HS-5 (cell line): ENCODE measurements around the gene VN1R4.
"Not testable (repeated sequence)": the region's sequence is repeated elsewhere in the genome, so short reads cannot be mapped to it uniquely, and the experiment has no call there.

Experiments
- DNase-seq: peaks from one replicate; pipeline ENCODE4 v3.0.0-alpha.2; 2012; ENCODE audit warnings: low read depth

Gene VN1R4

DNA sequence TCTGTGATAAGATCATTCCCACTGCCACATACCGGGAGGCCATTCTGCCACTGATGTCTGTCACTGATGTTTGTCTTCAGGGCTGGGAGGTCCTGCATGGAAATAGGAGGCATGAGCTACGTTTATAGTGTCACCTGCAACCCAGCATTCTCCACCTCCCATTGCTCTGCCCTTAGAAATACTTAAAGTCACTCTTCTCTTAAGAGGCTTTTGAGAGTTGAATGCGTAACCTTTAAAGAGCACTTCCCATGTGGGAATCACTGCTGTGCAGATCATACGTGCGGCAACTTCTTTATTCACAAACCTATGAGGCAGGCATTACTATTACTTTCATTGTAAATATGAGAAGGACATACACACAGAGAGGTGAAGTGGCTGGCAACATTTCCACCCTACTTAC, at the start of gene VN1R4:
Gene VN1R4, minus strand, starts transcription at position 101 of the 400 bp plus-strand sequence. Its CDS starts 58 bp downstream, at position 43.
- not testable (repeated sequence) for DNase-seq

DNA sequence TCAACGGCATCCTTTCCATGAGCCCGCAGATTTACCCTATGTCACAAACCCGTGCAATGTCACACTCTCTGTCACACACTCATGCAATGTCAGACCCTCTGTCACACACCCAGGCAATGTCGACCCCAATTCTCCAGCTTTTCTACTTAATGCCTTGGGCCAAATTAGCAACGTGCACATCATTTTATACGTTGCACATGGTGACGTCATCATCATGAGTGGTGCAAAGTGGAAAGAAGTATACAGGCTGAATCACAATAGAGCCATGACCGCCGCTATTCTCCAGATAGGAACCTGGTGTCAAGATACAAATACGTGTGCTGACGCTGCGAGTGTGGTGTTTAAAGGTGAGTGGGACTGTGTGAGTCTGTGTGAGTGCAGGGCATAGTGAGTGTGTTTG, 44.4 kb upstream of the VN1R4 start:
- DNase-seq, result no peak

- DNase-seq, result no peak
Observed at GRCh38 chr19:53311044-53311443, 43.5 kb upstream of the VN1R4 start.

DNA sequence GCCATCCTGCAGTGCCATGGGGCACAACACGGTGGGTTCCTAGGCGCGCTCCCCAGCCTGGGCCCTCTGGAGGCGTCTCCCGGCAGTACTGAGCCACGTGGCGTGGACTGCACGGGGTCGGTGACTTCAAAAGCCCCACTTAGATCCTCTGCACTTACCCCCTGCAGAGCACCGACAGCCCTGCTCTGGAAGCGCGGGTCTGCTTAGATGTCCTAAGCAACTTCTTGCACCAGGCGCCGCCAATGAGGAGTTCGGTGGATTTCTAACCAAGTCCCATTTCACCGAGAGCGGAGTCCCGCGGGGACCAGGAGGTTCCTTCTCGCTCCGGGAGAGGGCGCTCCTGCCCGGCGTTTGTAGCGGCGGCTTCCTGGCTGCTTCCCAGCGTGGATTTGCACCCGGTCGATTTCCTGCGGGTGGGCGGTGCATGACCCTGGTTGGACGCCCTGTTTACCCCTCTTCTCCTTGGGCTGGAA, 40.9 kb upstream of the VN1R4 start:
- DNase-seq, result no peak

DNA sequence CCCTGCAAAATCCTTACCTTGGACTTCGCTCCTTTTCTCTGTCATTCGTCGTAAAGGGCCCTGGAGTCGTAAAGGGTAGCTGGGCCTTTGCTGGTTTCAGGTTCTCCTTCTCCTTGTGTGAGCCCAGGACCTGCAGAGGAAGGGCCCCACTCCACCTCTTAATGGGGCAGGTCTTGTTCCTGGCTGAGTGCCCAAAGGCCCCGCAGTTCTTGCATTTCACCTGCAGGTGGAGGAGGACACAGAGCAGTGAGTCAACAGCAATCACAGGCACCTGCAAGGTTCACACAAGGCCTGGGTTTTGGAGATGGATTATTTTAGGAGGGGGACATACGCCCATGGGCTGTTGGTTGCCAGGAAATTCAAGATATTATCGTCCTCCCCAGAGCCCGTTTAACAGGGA, 33.8 kb upstream of the VN1R4 start:
- DNase-seq, result not testable (repeated sequence)

- DNase-seq, result no peak
Observed at GRCh38 chr19:53294786-53295441, 27.4 kb upstream of the VN1R4 start.

GRCh38 chr19:53290758-53291549, 23.4 kb upstream of the VN1R4 start:
- no peak for DNase-seq

- no peak for DNase-seq
Observed at GRCh38 chr19:53285087-53285486, 17.6 kb upstream of the VN1R4 start.

DNA sequence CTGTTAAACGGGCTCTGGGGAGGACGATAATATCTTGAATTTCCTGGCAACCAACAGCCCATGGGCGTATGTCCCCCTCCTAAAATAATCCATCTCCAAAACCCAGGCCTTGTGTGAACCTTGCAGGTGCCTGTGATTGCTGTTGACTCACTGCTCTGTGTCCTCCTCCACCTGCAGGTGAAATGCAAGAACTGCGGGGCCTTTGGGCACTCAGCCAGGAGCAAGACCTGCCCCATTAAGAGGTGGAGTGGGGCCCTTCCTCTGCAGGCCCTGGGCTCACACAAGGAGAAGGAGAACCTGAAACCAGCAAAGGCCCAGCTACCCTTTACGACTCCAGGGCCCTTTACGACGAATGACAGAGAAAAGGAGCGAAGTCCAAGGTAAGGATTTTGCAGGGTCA, 14.4 kb upstream of the VN1R4 start:
- DNase-seq, result not testable (repeated sequence)

GRCh38 chr19:53275480-53275879, 8.0 kb upstream of the VN1R4 start:
- DNase-seq, result no peak

DNA sequence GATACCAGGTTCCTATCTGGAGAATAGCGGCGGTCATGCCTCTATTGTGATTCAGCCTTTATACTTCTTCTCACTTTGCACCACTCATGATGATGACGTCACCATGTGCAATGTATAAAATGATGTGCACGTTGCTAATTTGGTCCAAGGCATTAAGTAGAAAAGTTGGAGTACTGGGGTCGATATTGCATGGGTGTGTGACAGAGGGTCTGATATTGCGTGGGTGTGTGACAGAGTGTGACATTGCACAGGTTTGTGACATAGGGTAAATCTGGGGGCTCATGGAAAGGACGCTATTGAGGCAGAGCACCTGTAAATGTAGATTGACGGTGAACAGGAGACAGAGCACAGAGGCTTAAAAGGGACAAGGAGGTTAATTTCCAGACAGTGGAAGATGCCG, 4.5 kb upstream of the VN1R4 start:
- no peak for DNase-seq

- DNase-seq, result not testable (repeated sequence)
Observed at GRCh38 chr19:53269861-53270260, 2.3 kb upstream of the VN1R4 start.

DNA sequence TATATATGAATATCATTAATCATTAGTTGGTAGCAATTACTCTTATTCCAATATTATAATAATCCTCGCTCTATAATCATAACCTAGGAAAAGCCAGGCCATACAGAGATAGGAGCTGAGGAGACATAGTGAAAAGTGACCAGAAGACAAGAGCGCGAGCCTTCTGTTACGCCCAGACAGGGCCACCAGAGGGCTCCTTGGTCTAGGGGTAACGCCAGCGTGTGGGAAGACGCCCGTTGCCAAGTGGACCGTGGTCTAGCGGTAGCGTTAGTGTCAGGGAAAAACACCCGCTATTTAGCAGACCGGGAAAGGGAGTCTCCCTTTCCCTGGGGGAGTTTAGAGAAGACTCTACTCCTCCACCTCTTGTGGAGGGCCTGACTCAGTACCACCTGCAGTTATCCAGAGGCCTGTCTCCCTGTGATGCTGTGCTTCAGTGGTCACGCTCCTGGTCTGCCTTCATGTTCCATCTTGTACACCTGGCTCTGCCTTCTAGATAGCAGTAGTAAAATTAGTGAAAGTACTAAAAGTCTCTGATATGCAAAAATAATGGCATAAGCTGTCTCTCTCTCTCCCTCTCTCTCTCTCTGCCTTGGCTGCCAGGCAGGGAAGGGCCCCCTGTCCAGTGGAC, 9.7 kb downstream of the VN1R4 start, which contains the start of gene VN1R2:
Gene VN1R2, plus strand, starts transcription at position 578 of the 628 bp plus-strand sequence. CDS start 84 bp downstream, outside the sequence.
- not testable (repeated sequence) for DNase-seq

DNA sequence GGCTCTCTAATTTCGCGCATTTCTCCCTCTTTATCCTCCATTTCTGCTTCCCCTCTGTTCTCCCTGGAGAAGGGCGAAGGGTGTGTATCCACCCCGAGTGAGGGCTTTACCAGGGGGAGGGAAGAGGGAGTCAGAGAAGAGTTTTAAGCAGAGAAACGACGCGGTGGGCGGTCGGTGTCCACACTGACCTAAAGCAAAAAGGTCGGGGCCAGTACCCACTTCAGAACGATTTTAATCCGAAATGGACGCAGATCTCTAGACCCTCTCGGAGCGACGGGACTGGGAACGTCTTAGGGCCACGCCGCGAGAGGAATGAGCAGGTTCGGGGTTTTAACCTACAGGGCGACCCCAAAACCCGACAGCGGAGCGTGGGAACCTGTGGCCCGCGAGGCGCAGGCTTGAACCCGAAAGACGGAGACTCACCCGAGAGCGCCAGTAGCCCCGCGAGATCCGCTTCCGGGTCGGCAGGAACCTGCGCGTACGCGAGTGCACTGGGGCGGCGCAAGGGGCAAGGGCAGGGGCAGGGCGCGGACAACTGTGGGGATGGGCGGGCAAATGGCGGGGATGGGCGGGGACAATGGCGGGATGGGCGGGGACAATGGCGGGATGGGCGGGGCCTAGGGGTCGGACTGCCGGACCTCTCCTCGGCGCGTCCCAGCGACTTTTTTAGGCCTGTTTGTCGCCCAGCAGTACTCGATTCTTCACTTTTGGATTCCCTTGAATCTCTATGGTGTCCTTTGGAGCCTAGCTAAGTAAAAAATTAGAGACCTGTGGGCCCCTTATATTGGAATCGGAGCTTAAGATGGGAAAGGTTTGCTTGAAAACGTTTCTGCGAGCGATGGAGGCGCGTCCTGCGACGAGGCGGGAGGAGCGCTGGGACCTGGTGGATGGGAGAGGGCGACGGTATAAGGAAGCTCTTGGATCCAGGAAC, 12.8 kb downstream of the VN1R4 start, which contains the start of gene ZNF677:
Gene ZNF677, minus strand, starts transcription at position 463 of the 931 bp plus-strand sequence. CDS start 3,323 bp downstream, outside the sequence.
- DNase-seq, result no peak

DNA sequence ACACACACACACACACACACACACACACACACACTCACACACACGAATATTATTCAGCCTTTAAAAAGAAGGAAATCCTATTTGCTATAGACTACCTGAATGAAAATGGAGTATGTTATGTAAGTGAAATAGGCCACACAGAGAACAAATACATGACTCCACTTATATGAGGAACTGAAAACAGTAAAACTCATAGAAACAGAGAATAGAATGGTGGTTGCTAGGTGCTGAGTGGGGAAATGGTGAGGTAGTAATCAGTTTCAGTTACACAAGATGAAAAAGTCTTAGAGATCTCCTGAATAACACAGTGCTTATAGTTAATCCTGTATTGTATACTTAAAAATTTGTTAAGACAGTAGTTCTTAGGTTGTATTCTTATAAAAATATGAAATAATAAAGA, 21.0 kb downstream of the VN1R4 start:
- no peak for DNase-seq

DNA sequence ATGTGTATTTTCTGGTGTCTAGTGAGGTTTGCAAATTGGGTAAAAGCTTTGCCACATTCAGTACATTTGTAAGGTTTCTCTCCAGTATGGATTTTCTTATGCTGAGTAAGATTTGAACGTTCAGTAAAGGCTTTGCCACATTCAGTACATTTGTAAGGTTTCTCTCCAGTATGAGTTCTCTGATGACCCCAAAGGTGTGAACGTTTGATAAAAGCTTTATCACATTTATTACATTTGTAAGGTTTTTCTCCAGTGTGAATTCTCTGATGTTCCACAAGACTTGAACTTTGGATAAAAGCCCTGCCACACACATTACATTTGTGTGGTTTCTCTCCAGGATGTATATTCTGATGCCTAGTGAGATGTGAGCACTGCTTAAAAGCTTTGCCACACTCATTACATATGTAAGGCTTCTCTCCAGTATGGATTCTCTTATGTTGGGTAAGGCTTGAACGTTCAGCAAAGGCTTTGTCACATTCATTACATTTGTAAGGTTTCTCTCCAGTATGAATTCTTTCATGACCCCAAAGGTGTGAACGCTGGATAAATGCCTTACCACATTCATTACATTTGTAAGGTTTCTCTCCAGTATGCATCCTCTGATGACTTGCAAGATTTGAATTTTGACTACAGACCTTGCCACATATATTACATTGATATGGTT, 30.3 kb downstream of the VN1R4 start:
- DNase-seq, result no peak

DNA sequence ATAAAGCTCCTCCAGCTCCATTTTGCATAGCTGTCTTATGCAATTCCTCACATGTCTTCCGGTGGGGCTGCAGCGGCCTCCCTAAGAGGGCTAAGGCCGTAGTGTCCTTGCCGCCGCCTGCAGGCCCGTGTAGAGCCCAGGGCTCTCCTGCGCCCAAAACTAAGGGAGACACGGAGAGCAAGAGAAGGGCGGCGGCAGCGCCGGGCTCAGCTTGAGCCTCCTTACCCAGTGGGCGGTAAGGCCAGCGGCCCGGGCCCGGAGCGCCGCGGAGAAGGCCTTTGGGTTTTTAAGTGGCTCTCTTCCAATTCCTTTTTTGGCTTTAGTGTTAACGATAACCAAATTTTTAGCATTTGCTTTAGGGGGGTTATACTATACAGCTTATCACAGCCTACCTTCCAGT, 42.9 kb downstream of the VN1R4 start:
- DNase-seq, result no peak

- DNase-seq, result not testable (repeated sequence)
Observed at GRCh38 chr19:53222716-53223115, 44.8 kb downstream of the VN1R4 start.
